ENCODE measurements around the gene TEX12. TPM values are rescaled to one million over a fixed set of nuclear protein-coding genes. Genes with fewer than 3 reads are reported as not detected.

The TEX12 gene
- total and polyA plus RNA-seq, 2 experiments from 2014 or later = 0.50 TPM; not detected in 1

DNA sequence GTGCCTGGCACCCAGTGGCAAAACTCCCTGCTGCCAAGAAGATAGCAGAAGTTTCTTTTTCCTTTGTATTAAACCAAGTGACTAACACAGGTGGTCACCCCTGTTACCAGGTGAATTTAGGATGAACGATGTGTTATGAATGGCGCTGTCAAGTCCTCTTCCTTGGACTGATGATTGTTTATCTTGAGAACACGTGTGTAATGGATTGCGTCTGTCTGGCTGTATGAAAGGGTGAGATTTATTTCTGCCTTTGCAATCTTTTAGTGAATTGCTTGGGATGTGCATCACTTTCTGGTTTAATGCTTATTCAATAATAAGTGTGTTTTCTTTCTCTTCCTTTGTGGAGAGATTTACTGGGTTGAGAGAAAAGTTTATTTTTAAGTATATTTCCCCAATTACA, 44.0 kb upstream of the TEX12 start:
- Histone ChIP-seq H2AFZ (no peak overlapping the region), H3K27me3 (no peaks in the 10 kb centered on the region), H3K27ac (no peak overlapping the region), H3K4me1 (ENCODE audit: insufficient read depth) (no peaks in the 10 kb centered on the region), H3K9me3 (ENCODE audit: low read depth) (no peaks in the 10 kb centered on the region), H3K4me3 (no peak overlapping the region), H3K36me3 (replicated peaks; ENCODE audit: insufficient read depth, low read depth) (no peaks in the 10 kb centered on the region), H3K9me2 (replicated peaks; ENCODE audit: insufficient read depth) (no peaks in the 10 kb centered on the region), H3K4me2 (no peak overlapping the region), H3K79me2 (no peaks in the 10 kb centered on the region), H4K20me1 (ENCODE audit: insufficient read depth, poor library complexity, severe bottlenecking) (no peaks in the 10 kb centered on the region)
- no peak for DNase-seq (ENCODE audit: low spot score)
- WGBS (ENCODE audit: low lambda C conversion rate, missing lambda C conversion rate) = 76% methylated on average over 4 of the region's 4 CpGs
- TF ChIP-seq EZH2phosphoT487 (IDR thresholded peaks at IDR 0.05; ENCODE audit: low read depth, severe bottlenecking, unreplicated experiment) (no peak), EZH2 (IDR thresholded peaks at IDR 0.05; ENCODE audit: borderline replicate concordance) (no peak), CTCF (IDR thresholded peaks at IDR 0.05; ENCODE audit: poor library complexity) (no peak)

DNA sequence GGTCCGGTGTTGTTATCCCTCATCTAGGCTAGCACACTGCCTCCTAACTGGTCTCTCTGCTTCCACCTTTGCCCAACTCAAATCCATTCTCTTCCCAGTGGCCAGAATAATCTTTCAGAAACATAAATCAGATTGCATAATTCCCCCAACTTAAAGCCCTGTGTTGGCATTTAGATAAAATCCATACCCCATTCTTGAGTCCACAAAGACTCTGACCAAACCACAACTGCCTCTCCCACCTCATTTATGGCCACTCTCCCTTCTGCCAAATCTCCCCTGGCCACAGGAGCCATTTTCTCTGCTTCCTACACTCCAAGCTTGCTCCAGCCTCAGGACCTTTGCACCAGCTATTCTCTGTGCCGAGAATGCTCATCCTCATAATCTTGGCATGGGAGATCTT, 40.1 kb upstream of the TEX12 start:
- no peak overlapping the region for H3K4me2 ChIP-seq
- no peaks in the 10 kb centered on the region for H3K27me3 ChIP-seq
- no peaks in the 10 kb centered on the region for H3K4me1 ChIP-seq (ENCODE audit: insufficient read depth)
- no peak overlapping the region for H3K4me3 ChIP-seq
- H3K9me3 ChIP-seq (ENCODE audit: low read depth) = no peaks in the 10 kb centered on the region
- no peak for TF ChIP-seq CTCF (IDR thresholded peaks at IDR 0.05; ENCODE audit: poor library complexity)
- TF ChIP-seq EZH2 (IDR thresholded peaks at IDR 0.05; ENCODE audit: borderline replicate concordance) = no peak
- TF ChIP-seq EZH2phosphoT487 (IDR thresholded peaks at IDR 0.05; ENCODE audit: low read depth, severe bottlenecking, unreplicated experiment) = no peak
- H3K79me2 ChIP-seq = no peaks in the 10 kb centered on the region
- H3K9me2 ChIP-seq (replicated peaks; ENCODE audit: insufficient read depth) = no peaks in the 10 kb centered on the region
- H4K20me1 ChIP-seq (ENCODE audit: insufficient read depth, poor library complexity, severe bottlenecking) = no peaks in the 10 kb centered on the region
- H2AFZ ChIP-seq = no peak overlapping the region
- no peak for DNase-seq (ENCODE audit: low spot score)
- 95% methylated on average over 2 of the region's 2 CpGs for WGBS (ENCODE audit: low lambda C conversion rate, missing lambda C conversion rate)
- no peak overlapping the region for H3K27ac ChIP-seq
- no peaks in the 10 kb centered on the region for H3K36me3 ChIP-seq (replicated peaks; ENCODE audit: insufficient read depth, low read depth)

- H2AFZ ChIP-seq = no peak overlapping the region
- DNase-seq (ENCODE audit: low spot score) = peak; percentile 40
- no peaks in the 10 kb centered on the region for H3K9me2 ChIP-seq (replicated peaks; ENCODE audit: insufficient read depth)
- no peaks in the 10 kb centered on the region for H3K4me1 ChIP-seq (ENCODE audit: insufficient read depth)
- no peak overlapping the region for H3K27ac ChIP-seq
- H3K9me3 ChIP-seq (ENCODE audit: low read depth) = no peaks in the 10 kb centered on the region
- H3K27me3 ChIP-seq = no peaks in the 10 kb centered on the region
- 64% methylated on average over 3 of the region's 3 CpGs for WGBS (ENCODE audit: low lambda C conversion rate, missing lambda C conversion rate)
- H3K4me2 ChIP-seq = no peak overlapping the region
- no peaks in the 10 kb centered on the region for H4K20me1 ChIP-seq (ENCODE audit: insufficient read depth, poor library complexity, severe bottlenecking)
- no peak for TF ChIP-seq EZH2 (IDR thresholded peaks at IDR 0.05; ENCODE audit: borderline replicate concordance)
- TF ChIP-seq EZH2phosphoT487 (IDR thresholded peaks at IDR 0.05; ENCODE audit: low read depth, severe bottlenecking, unreplicated experiment) = no peak
- no peak for TF ChIP-seq CTCF (IDR thresholded peaks at IDR 0.05; ENCODE audit: poor library complexity)
- no peak overlapping the region for H3K4me3 ChIP-seq
- H3K79me2 ChIP-seq = no peaks in the 10 kb centered on the region
- H3K36me3 ChIP-seq (replicated peaks; ENCODE audit: insufficient read depth, low read depth) = no peaks in the 10 kb centered on the region
These were observed 38.6 kb upstream of the TEX12 start for GRCh38 chr11:112128483-112129121.

Data from hepatocyte (in vitro differentiated cells).